H9 (cell line): ENCODE measurements around the gene MRPL55. TPM values are rescaled to one million over a fixed set of nuclear protein-coding genes. Genes with fewer than 3 reads are reported as not detected.

ENCODE experiments used
- DNase-seq: peaks from one replicate; pipeline ENCODE4 v3.0.0-alpha.2; 2017
- H2AFZ ChIP-seq: one replicate; pipeline ENCODE4 v1.6.1; 2013; ENCODE audit warnings: mild to moderate bottlenecking, low read length, control low read depth, moderate library complexity
- H2AK5ac ChIP-seq: 2 replicates; pipeline ENCODE4 v1.6.1; 2013; ENCODE audit warnings: low read length, control low read depth, mixed read lengths; ENCODE audit not compliant: insufficient read length
- H2BK120ac ChIP-seq: one replicate; pipeline ENCODE4 v1.6.1; 2013; ENCODE audit warnings: low read depth, mild to moderate bottlenecking, low read length, control low read depth, inconsistent platforms; ENCODE audit not compliant: poor library complexity, severe bottlenecking
- H2BK12ac ChIP-seq: 2 replicates; pipeline ENCODE4 v1.6.1; 2013; ENCODE audit warnings: low read length, control low read depth, mixed read lengths, low read depth; ENCODE audit not compliant: insufficient read length
- H2BK15ac ChIP-seq: 2 replicates; pipeline ENCODE4 v1.6.1; 2013; ENCODE audit warnings: low read depth, low read length, control low read depth
- H2BK20ac ChIP-seq: one replicate; pipeline ENCODE4 v1.6.1; 2013; ENCODE audit warnings: low read depth, mild to moderate bottlenecking, low read length, control low read depth, inconsistent platforms; ENCODE audit not compliant: poor library complexity, severe bottlenecking
- H2BK5ac ChIP-seq: 2 replicates; pipeline ENCODE4 v1.6.1; 2013; ENCODE audit warnings: low read length, control low read depth, mixed read lengths; ENCODE audit not compliant: insufficient read length
- H3K14ac ChIP-seq: 2 replicates; pipeline ENCODE4 v1.6.1; 2013; ENCODE audit warnings: low read length, control low read depth; ENCODE audit not compliant: insufficient read depth
- H3K18ac ChIP-seq: 2 replicates; pipeline ENCODE4 v1.6.1; 2013; ENCODE audit warnings: low read depth, mild to moderate bottlenecking, mixed read lengths, low read length, control low read depth; ENCODE audit not compliant: insufficient read length
- H3K23ac ChIP-seq: 2 replicates; pipeline ENCODE4 v1.6.1; 2013; ENCODE audit warnings: low read length, control low read depth, mixed read lengths, low read depth; ENCODE audit not compliant: insufficient read length
- H3K23me2 ChIP-seq: 2 replicates; pipeline ENCODE4 v1.6.1; 2013; ENCODE audit warnings: low read depth, mild to moderate bottlenecking, mixed read lengths, low read length, control low read depth; ENCODE audit not compliant: insufficient read length, poor library complexity, severe bottlenecking
- H3K27ac ChIP-seq: 2 replicates; pipeline ENCODE4 v1.5.1; 2013; ENCODE audit warnings: low read length, control low read depth, mixed read lengths, low read depth; ENCODE audit not compliant: insufficient read length
- H3K27me3 ChIP-seq: 2 replicates; pipeline ENCODE4 v1.6.1; 2013; ENCODE audit warnings: low read length, control low read depth, inconsistent platforms; ENCODE audit not compliant: insufficient read depth
- H3K4ac ChIP-seq: 2 replicates; pipeline ENCODE4 v1.6.1; 2013; ENCODE audit warnings: low read depth, mild to moderate bottlenecking, control low read depth, inconsistent platforms, low read length, moderate library complexity
- H3K4me1 ChIP-seq: 2 replicates; pipeline ENCODE4 v1.6.1; 2013; ENCODE audit warnings: low read length, control low read depth, inconsistent platforms; ENCODE audit not compliant: insufficient read depth
- H3K4me2 ChIP-seq: 2 replicates; pipeline ENCODE4 v1.6.1; 2013; ENCODE audit warnings: low read length, control low read depth, mixed read lengths; ENCODE audit not compliant: insufficient read length, insufficient read depth
- H3K56ac ChIP-seq: 2 replicates; pipeline ENCODE4 v1.6.1; 2013; ENCODE audit warnings: low read depth, mild to moderate bottlenecking, mixed read lengths, low read length, control low read depth; ENCODE audit not compliant: insufficient read length
- H3K79me1 ChIP-seq: 2 replicates; pipeline ENCODE4 v1.6.1; 2013; ENCODE audit warnings: low read depth, mild to moderate bottlenecking, moderate library complexity, low read length, control low read depth, inconsistent platforms; ENCODE audit not compliant: insufficient read depth, poor library complexity, severe bottlenecking
- H3K79me2 ChIP-seq: 2 replicates; pipeline ENCODE4 v1.6.1; 2013; ENCODE audit warnings: low read length, control low read depth, inconsistent platforms; ENCODE audit not compliant: insufficient read depth
- H3K9ac ChIP-seq: 2 replicates; pipeline ENCODE4 v1.6.1; 2013; ENCODE audit warnings: low read length, control low read depth, mixed read lengths; ENCODE audit not compliant: insufficient read length; ENCODE audit errors: extremely low read depth
- H3K9me3 ChIP-seq: one replicate; pipeline ENCODE4 v1.6.1; 2013; ENCODE audit warnings: low read depth, low read length, inconsistent platforms; ENCODE audit not compliant: control insufficient read depth
- H3T11ph ChIP-seq: one replicate; pipeline ENCODE4 v1.6.1; 2013; ENCODE audit warnings: mild to moderate bottlenecking, low read length, control low read depth, inconsistent platforms
- H4K20me1 ChIP-seq: one replicate; pipeline ENCODE4 v1.6.1; 2013; ENCODE audit not compliant: control insufficient read depth, insufficient read length, insufficient read depth
- H4K5ac ChIP-seq: 2 replicates; pipeline ENCODE4 v1.6.1; 2013; ENCODE audit warnings: low read depth, mild to moderate bottlenecking, mixed read lengths, low read length, control low read depth; ENCODE audit not compliant: insufficient read length
- H4K8ac ChIP-seq: replicated peaks from 2 replicates; pipeline ENCODE4 v1.6.1; 2013; ENCODE audit warnings: low read length, control low read depth, mixed read lengths, low read depth; ENCODE audit not compliant: insufficient read length
- H4K91ac ChIP-seq: 2 replicates; pipeline ENCODE4 v1.6.1; 2013; ENCODE audit warnings: low read depth, mild to moderate bottlenecking, moderate library complexity, mixed read lengths, low read length, control low read depth; ENCODE audit not compliant: insufficient read length
- H3K27ac Mint-ChIP-seq, 3 experiments: 2 replicates in 2 of 3; 3 replicates in 1 of 3; pipeline ENCODE4 v1.8.0; 2020 to 2021; ENCODE audit warnings: mixed read lengths in 3 of 3, mild to moderate bottlenecking in 1 of 3, moderate library complexity in 1 of 3
- H3K27me3 Mint-ChIP-seq: 2 replicates; pipeline ENCODE4 v1.8.0; 2021; ENCODE audit warnings: low read depth, mild to moderate bottlenecking, moderate library complexity, mixed read lengths
- H3K36me3 Mint-ChIP-seq, 3 experiments: 2 replicates in 2 of 3; 3 replicates in 1 of 3; pipeline ENCODE4 v1.8.0; 2020 to 2021; ENCODE audit warnings: low read depth in 3 of 3, mixed read lengths in 3 of 3; ENCODE audit not compliant: insufficient read depth in 1 of 3
- H3K4me1 Mint-ChIP-seq, 2 experiments: 2 replicates each; pipeline ENCODE4 v1.8.0; 2020; ENCODE audit warnings: mixed read lengths in 2 of 2
- H3K4me3 Mint-ChIP-seq, 2 experiments: 2 replicates in 1 of 2; 3 replicates in 1 of 2; pipeline ENCODE4 v1.8.0; 2020 to 2021; ENCODE audit warnings: mild to moderate bottlenecking in 2 of 2, mixed read lengths in 2 of 2, moderate library complexity in 1 of 2
- H3K9me3 Mint-ChIP-seq, 2 experiments: 2 replicates in 1 of 2; 3 replicates in 1 of 2; pipeline ENCODE4 v1.8.0; 2020; ENCODE audit warnings: mild to moderate bottlenecking in 2 of 2, mixed read lengths in 2 of 2, moderate library complexity in 1 of 2
- CTCF ChIP-seq: fragments of 200-600 bp; sonication (generic); conservative IDR thresholded peaks from 3 replicates; pipeline ENCODE4 v1.8.0; 2021; ENCODE audit warnings: antibody characterized with exemption, mild to moderate bottlenecking
- WGBS: extraction: QIAGEN DNeasy Blood & Tissue Kit; methylation state at CpG from one replicate; pipeline ENCODE4 v1.1.7; 2013; ENCODE audit warnings: missing lambda C conversion rate, low lambda C conversion rate, mixed read lengths; ENCODE audit not compliant: insufficient read length; ENCODE audit errors: extremely low coverage; 5-methylcytosine and 5-hydroxymethylcytosine counted together
- total RNA-seq: library from RNA; stranded (reverse); gene quantifications from 2 replicates; pipeline ENCODE4 v1.2.1, GENCODE V29; 2021

Gene MRPL55
- total RNA-seq, 1 experiment from 2014 or later: 62.3 TPM

DNA sequence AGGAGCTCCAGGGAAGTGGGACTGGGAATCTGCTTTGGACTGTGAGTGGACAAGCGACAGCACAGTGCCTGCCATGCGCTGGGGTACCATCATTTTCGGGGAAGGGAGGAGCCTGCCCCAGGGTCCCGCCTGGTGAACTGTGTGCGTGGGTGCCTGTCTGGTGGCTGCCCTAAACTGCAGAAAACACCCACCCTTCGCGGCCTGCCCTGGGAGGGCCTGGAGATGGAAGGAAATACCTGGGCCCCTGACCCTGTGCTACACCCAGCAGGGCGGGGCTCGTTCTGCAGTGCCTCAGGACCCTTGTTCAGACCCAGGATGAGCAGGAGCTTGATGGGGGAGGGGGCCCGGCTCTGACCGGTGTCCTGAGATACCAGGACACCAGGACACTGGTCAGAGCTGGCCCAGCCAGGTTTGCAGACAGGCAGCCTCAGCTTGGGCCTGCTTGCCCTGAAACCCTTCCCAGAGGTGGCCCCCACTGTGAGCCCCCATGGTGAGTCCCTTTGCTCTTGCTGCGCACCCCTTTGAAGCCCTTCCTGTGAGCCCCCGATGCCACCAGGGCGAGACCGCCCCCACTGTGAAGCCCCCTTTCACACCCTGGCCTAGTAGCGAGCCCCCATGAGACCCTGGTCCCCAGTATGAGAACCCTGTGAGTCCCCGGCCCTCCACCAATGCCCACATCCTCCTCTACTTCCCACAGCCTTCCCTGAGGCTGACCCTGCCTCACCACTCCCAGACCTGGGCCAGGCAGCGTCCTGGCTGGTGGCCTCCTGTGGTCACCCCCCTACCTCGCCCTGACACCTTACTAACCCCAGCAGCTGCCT lies 43.2 kb upstream of the MRPL55 start:
- H2AK5ac ChIP-seq: no peak overlapping the region
- H3K9me3 ChIP-seq: no peaks in the 10 kb centered on the region
- no peak overlapping the region for H3K23ac ChIP-seq
- no peak overlapping the region for H3T11ph ChIP-seq
- H2BK5ac ChIP-seq: no peak overlapping the region
- H4K91ac ChIP-seq: no peak overlapping the region
- no peak overlapping the region for H3K4ac ChIP-seq
- H3K79me1 ChIP-seq: no peaks in the 10 kb centered on the region
- H3K4me1 ChIP-seq: no peaks in the 10 kb centered on the region
- no peaks in the 10 kb centered on the region for H3K79me2 ChIP-seq
- no peak overlapping the region for H3K14ac ChIP-seq
- peaks cover 3 to 9% of the 10 kb centered on the region in 2 experiments; a peak in 2 of 4 replicates for H3K4me1 Mint-ChIP-seq
- H3K27me3 Mint-ChIP-seq: no peaks in the 10 kb centered on the region
- no peaks in the 10 kb centered on the region for H3K36me3 Mint-ChIP-seq
- H2BK15ac ChIP-seq: no peak overlapping the region
- no peak overlapping the region for H2BK12ac ChIP-seq
- peaks cover 3% of the 10 kb centered on the region for H4K20me1 ChIP-seq
- H4K8ac ChIP-seq: no peak overlapping the region
- H3K18ac ChIP-seq: no peak overlapping the region
- no peak overlapping the region for H3K4me2 ChIP-seq
- peak overlapping the region in 1 of 2 experiments; percentile 32; a peak in 2 of 5 replicates for H3K4me3 Mint-ChIP-seq
- H3K56ac ChIP-seq: no peak overlapping the region
- H2BK120ac ChIP-seq: no peak overlapping the region
- no peaks in the 10 kb centered on the region; the same call in 1 of the 2 replicates for H3K27me3 ChIP-seq
- no peak for DNase-seq
- no peak overlapping the region for H3K9ac ChIP-seq
- no peak overlapping the region for H3K27ac ChIP-seq
- no peaks in the 10 kb centered on the region for H3K23me2 ChIP-seq
- H3K27ac Mint-ChIP-seq: peak overlapping the region in 1 of 3 experiments; percentile 90; a peak in 1 of 7 replicates
- H2BK20ac ChIP-seq: no peak overlapping the region
- no peak overlapping the region for H2AFZ ChIP-seq
- no peak overlapping the region for H4K5ac ChIP-seq
- H3K9me3 Mint-ChIP-seq: no peaks in the 10 kb centered on the region
- TF ChIP-seq CTCF: no peak
- WGBS: no CpG with 5 or more reads among the region's 19 CpGs
